H9 (cell line): Measurements from ENCODE around the gene PLEKHA8. TPM values are rescaled to one million over a fixed set of nuclear protein-coding genes. Genes with fewer than 3 reads are reported as not detected.

Experiments used
- DNase-seq: peaks from one replicate; pipeline ENCODE4 v3.0.0-alpha.2; 2017
- H2AFZ ChIP-seq: one replicate; pipeline ENCODE4 v1.6.1; 2013; ENCODE audit warnings: mild to moderate bottlenecking, low read length, control low read depth, moderate library complexity
- H2AK5ac ChIP-seq: 2 replicates; pipeline ENCODE4 v1.6.1; 2013; ENCODE audit warnings: low read length, control low read depth, mixed read lengths; ENCODE audit not compliant: insufficient read length
- H2BK120ac ChIP-seq: one replicate; pipeline ENCODE4 v1.6.1; 2013; ENCODE audit warnings: low read depth, mild to moderate bottlenecking, low read length, control low read depth, inconsistent platforms; ENCODE audit not compliant: poor library complexity, severe bottlenecking
- H2BK12ac ChIP-seq: 2 replicates; pipeline ENCODE4 v1.6.1; 2013; ENCODE audit warnings: low read length, control low read depth, mixed read lengths, low read depth; ENCODE audit not compliant: insufficient read length
- H2BK15ac ChIP-seq: 2 replicates; pipeline ENCODE4 v1.6.1; 2013; ENCODE audit warnings: low read depth, low read length, control low read depth
- H2BK20ac ChIP-seq: one replicate; pipeline ENCODE4 v1.6.1; 2013; ENCODE audit warnings: low read depth, mild to moderate bottlenecking, low read length, control low read depth, inconsistent platforms; ENCODE audit not compliant: poor library complexity, severe bottlenecking
- H2BK5ac ChIP-seq: 2 replicates; pipeline ENCODE4 v1.6.1; 2013; ENCODE audit warnings: low read length, control low read depth, mixed read lengths; ENCODE audit not compliant: insufficient read length
- H3K14ac ChIP-seq: 2 replicates; pipeline ENCODE4 v1.6.1; 2013; ENCODE audit warnings: low read length, control low read depth; ENCODE audit not compliant: insufficient read depth
- H3K18ac ChIP-seq: 2 replicates; pipeline ENCODE4 v1.6.1; 2013; ENCODE audit warnings: low read depth, mild to moderate bottlenecking, mixed read lengths, low read length, control low read depth; ENCODE audit not compliant: insufficient read length
- H3K23ac ChIP-seq: 2 replicates; pipeline ENCODE4 v1.6.1; 2013; ENCODE audit warnings: low read length, control low read depth, mixed read lengths, low read depth; ENCODE audit not compliant: insufficient read length
- H3K23me2 ChIP-seq: 2 replicates; pipeline ENCODE4 v1.6.1; 2013; ENCODE audit warnings: low read depth, mild to moderate bottlenecking, mixed read lengths, low read length, control low read depth; ENCODE audit not compliant: insufficient read length, poor library complexity, severe bottlenecking
- H3K27ac ChIP-seq: 2 replicates; pipeline ENCODE4 v1.5.1; 2013; ENCODE audit warnings: low read length, control low read depth, mixed read lengths, low read depth; ENCODE audit not compliant: insufficient read length
- H3K27me3 ChIP-seq: 2 replicates; pipeline ENCODE4 v1.6.1; 2013; ENCODE audit warnings: low read length, control low read depth, inconsistent platforms; ENCODE audit not compliant: insufficient read depth
- H3K4ac ChIP-seq: 2 replicates; pipeline ENCODE4 v1.6.1; 2013; ENCODE audit warnings: low read depth, mild to moderate bottlenecking, control low read depth, inconsistent platforms, low read length, moderate library complexity
- H3K4me1 ChIP-seq: 2 replicates; pipeline ENCODE4 v1.6.1; 2013; ENCODE audit warnings: low read length, control low read depth, inconsistent platforms; ENCODE audit not compliant: insufficient read depth
- H3K4me2 ChIP-seq: 2 replicates; pipeline ENCODE4 v1.6.1; 2013; ENCODE audit warnings: low read length, control low read depth, mixed read lengths; ENCODE audit not compliant: insufficient read length, insufficient read depth
- H3K56ac ChIP-seq: 2 replicates; pipeline ENCODE4 v1.6.1; 2013; ENCODE audit warnings: low read depth, mild to moderate bottlenecking, mixed read lengths, low read length, control low read depth; ENCODE audit not compliant: insufficient read length
- H3K79me1 ChIP-seq: 2 replicates; pipeline ENCODE4 v1.6.1; 2013; ENCODE audit warnings: low read depth, mild to moderate bottlenecking, moderate library complexity, low read length, control low read depth, inconsistent platforms; ENCODE audit not compliant: insufficient read depth, poor library complexity, severe bottlenecking
- H3K79me2 ChIP-seq: 2 replicates; pipeline ENCODE4 v1.6.1; 2013; ENCODE audit warnings: low read length, control low read depth, inconsistent platforms; ENCODE audit not compliant: insufficient read depth
- H3K9ac ChIP-seq: 2 replicates; pipeline ENCODE4 v1.6.1; 2013; ENCODE audit warnings: low read length, control low read depth, mixed read lengths; ENCODE audit not compliant: insufficient read length; ENCODE audit errors: extremely low read depth
- H3K9me3 ChIP-seq: one replicate; pipeline ENCODE4 v1.6.1; 2013; ENCODE audit warnings: low read depth, low read length, inconsistent platforms; ENCODE audit not compliant: control insufficient read depth
- H3T11ph ChIP-seq: one replicate; pipeline ENCODE4 v1.6.1; 2013; ENCODE audit warnings: mild to moderate bottlenecking, low read length, control low read depth, inconsistent platforms
- H4K20me1 ChIP-seq: one replicate; pipeline ENCODE4 v1.6.1; 2013; ENCODE audit not compliant: control insufficient read depth, insufficient read length, insufficient read depth
- H4K5ac ChIP-seq: 2 replicates; pipeline ENCODE4 v1.6.1; 2013; ENCODE audit warnings: low read depth, mild to moderate bottlenecking, mixed read lengths, low read length, control low read depth; ENCODE audit not compliant: insufficient read length
- H4K8ac ChIP-seq: replicated peaks from 2 replicates; pipeline ENCODE4 v1.6.1; 2013; ENCODE audit warnings: low read length, control low read depth, mixed read lengths, low read depth; ENCODE audit not compliant: insufficient read length
- H4K91ac ChIP-seq: 2 replicates; pipeline ENCODE4 v1.6.1; 2013; ENCODE audit warnings: low read depth, mild to moderate bottlenecking, moderate library complexity, mixed read lengths, low read length, control low read depth; ENCODE audit not compliant: insufficient read length
- H3K27ac Mint-ChIP-seq, 3 experiments: 2 replicates in 2 of 3; 3 replicates in 1 of 3; pipeline ENCODE4 v1.8.0; 2020 to 2021; ENCODE audit warnings: mixed read lengths in 3 of 3, mild to moderate bottlenecking in 1 of 3, moderate library complexity in 1 of 3
- H3K27me3 Mint-ChIP-seq: 2 replicates; pipeline ENCODE4 v1.8.0; 2021; ENCODE audit warnings: low read depth, mild to moderate bottlenecking, moderate library complexity, mixed read lengths
- H3K36me3 Mint-ChIP-seq, 3 experiments: 2 replicates in 2 of 3; 3 replicates in 1 of 3; pipeline ENCODE4 v1.8.0; 2020 to 2021; ENCODE audit warnings: low read depth in 3 of 3, mixed read lengths in 3 of 3; ENCODE audit not compliant: insufficient read depth in 1 of 3
- H3K4me1 Mint-ChIP-seq, 2 experiments: 2 replicates each; pipeline ENCODE4 v1.8.0; 2020; ENCODE audit warnings: mixed read lengths in 2 of 2
- H3K4me3 Mint-ChIP-seq, 2 experiments: 2 replicates in 1 of 2; 3 replicates in 1 of 2; pipeline ENCODE4 v1.8.0; 2020 to 2021; ENCODE audit warnings: mild to moderate bottlenecking in 2 of 2, mixed read lengths in 2 of 2, moderate library complexity in 1 of 2
- H3K9me3 Mint-ChIP-seq, 2 experiments: 2 replicates in 1 of 2; 3 replicates in 1 of 2; pipeline ENCODE4 v1.8.0; 2020; ENCODE audit warnings: mild to moderate bottlenecking in 2 of 2, mixed read lengths in 2 of 2, moderate library complexity in 1 of 2
- CTCF ChIP-seq: fragments of 200-600 bp; sonication (generic); conservative IDR thresholded peaks from 3 replicates; pipeline ENCODE4 v1.8.0; 2021; ENCODE audit warnings: antibody characterized with exemption, mild to moderate bottlenecking
- total RNA-seq: library from RNA; stranded (reverse); gene quantifications from 2 replicates; pipeline ENCODE4 v1.2.1, GENCODE V29; 2021

Gene PLEKHA8
- total RNA-seq, 1 experiment from 2014 or later: 37.0 TPM

- no peak overlapping the region for H4K91ac ChIP-seq
- H2BK20ac ChIP-seq: no peak overlapping the region
- peaks cover 6 to 17% (median 12%) of the 10 kb centered on the region in 3 experiments for H3K36me3 Mint-ChIP-seq
- no peak overlapping the region for H4K5ac ChIP-seq
- H3K27me3 Mint-ChIP-seq: no peaks in the 10 kb centered on the region
- no peak overlapping the region for H2BK12ac ChIP-seq
- no peak overlapping the region for H3K4me3 Mint-ChIP-seq
- H3K56ac ChIP-seq: no peak overlapping the region
- no peak overlapping the region for H3K9ac ChIP-seq
- no peak overlapping the region for H2BK15ac ChIP-seq
- H3K4me2 ChIP-seq: no peak overlapping the region
- H2AFZ ChIP-seq: no peak overlapping the region
- no peak overlapping the region for H2AK5ac ChIP-seq
- no peak overlapping the region for H3K14ac ChIP-seq
- H2BK120ac ChIP-seq: no peak overlapping the region
- H3T11ph ChIP-seq: no peak overlapping the region
- H3K4me1 ChIP-seq: no peaks in the 10 kb centered on the region; the same call in 1 of the 2 replicates
- no peak overlapping the region for H4K8ac ChIP-seq
- no peak overlapping the region for H3K4ac ChIP-seq
- no peak overlapping the region for H3K18ac ChIP-seq
- H3K79me1 ChIP-seq: no peaks in the 10 kb centered on the region
- TF ChIP-seq CTCF: no peak
- no peak overlapping the region for H2BK5ac ChIP-seq
- no peak overlapping the region for H3K23ac ChIP-seq
- DNase-seq: no peak
- peaks cover 4% of the 10 kb centered on the region; the same call in 1 of the 2 replicates for H3K79me2 ChIP-seq
- H3K9me3 ChIP-seq: no peaks in the 10 kb centered on the region
- H3K23me2 ChIP-seq: peaks cover 9% of the 10 kb centered on the region
- no peak overlapping the region for H3K27ac Mint-ChIP-seq
- H3K9me3 Mint-ChIP-seq: no peaks in the 10 kb centered on the region
- no peaks in the 10 kb centered on the region for H4K20me1 ChIP-seq
- H3K27ac ChIP-seq: no peak overlapping the region
- H3K4me1 Mint-ChIP-seq: peaks cover 25 to 27% of the 10 kb centered on the region in 2 experiments
- no peaks in the 10 kb centered on the region for H3K27me3 ChIP-seq
Observed at GRCh38 chr7:30022991-30023390, 5.2 kb upstream of the PLEKHA8 start.
